Stimulated activated CD4-positive, alpha-beta T cell treated with anti-CD3 and anti-CD28 coated beads, Interleukin-1b, Interleukin-23, amount 100 ng/mL, for 24 hours (primary cell): ENCODE results near the gene CUBN.

Experiments used
- DNase-seq, 4 experiments: peaks; one replicate each; pipeline ENCODE4 v3.0.0-alpha.2; 2020; ENCODE audit warnings: low read depth in 4 of 4, low spot score in 1 of 4

The CUBN gene

GRCh38 chr10:17073725-17074540 is 55.7 kb downstream of the CUBN start:
- no peak for DNase-seq

GRCh38 chr10:17068953-17069352 is 60.7 kb downstream of the CUBN start:
- no peak for DNase-seq

GRCh38 chr10:17067376-17068264 is 62.0 kb downstream of the CUBN start:
- DNase-seq: no peak

- DNase-seq: no peak
Observed at GRCh38 chr10:17066807-17067206, 62.8 kb downstream of the CUBN start.

GRCh38 chr10:17066000-17066399 is 63.6 kb downstream of the CUBN start:
- DNase-seq: no peak

GRCh38 chr10:17065273-17065672 is 64.3 kb downstream of the CUBN start:
- no peak for DNase-seq

- no peak for DNase-seq
Observed at GRCh38 chr10:17064435-17064834, 65.2 kb downstream of the CUBN start.

GRCh38 chr10:17062955-17063484 is 66.6 kb downstream of the CUBN start:
- DNase-seq: no peak

- no peak for DNase-seq
Observed at GRCh38 chr10:17062493-17062892, 67.1 kb downstream of the CUBN start.

- no peak for DNase-seq
Observed at GRCh38 chr10:17062009-17062408, 67.6 kb downstream of the CUBN start.

- DNase-seq: no peak
Observed at GRCh38 chr10:17061418-17061817, 68.2 kb downstream of the CUBN start.

- no peak for DNase-seq
Observed at GRCh38 chr10:17060289-17060688, 69.3 kb downstream of the CUBN start.

- no peak for DNase-seq
Observed at GRCh38 chr10:17059197-17059688, 70.4 kb downstream of the CUBN start.

- no peak for DNase-seq
Observed at GRCh38 chr10:17058093-17058492, 71.5 kb downstream of the CUBN start.

GRCh38 chr10:17056781-17057428 is 72.7 kb downstream of the CUBN start:
- DNase-seq: no peak

- DNase-seq: no peak
Observed at GRCh38 chr10:17053513-17053912, 76.1 kb downstream of the CUBN start.

GRCh38 chr10:17053061-17053460 is 76.5 kb downstream of the CUBN start:
- no peak for DNase-seq

GRCh38 chr10:17051851-17052250 is 77.8 kb downstream of the CUBN start:
- no peak for DNase-seq

GRCh38 chr10:17049195-17049594 is 80.4 kb downstream of the CUBN start:
- DNase-seq: no peak

GRCh38 chr10:17047908-17048307 is 81.7 kb downstream of the CUBN start:
- no peak for DNase-seq

- DNase-seq: no peak
Observed at GRCh38 chr10:17046989-17047388, 82.6 kb downstream of the CUBN start.
